ENCODE data around the gene TMEM218. TPM values are rescaled to one million over a fixed set of nuclear protein-coding genes. Genes with fewer than 3 reads are reported as not detected.
"Not testable (repeated sequence)": the region's sequence is repeated elsewhere in the genome, so short reads cannot be mapped to it uniquely, and the experiment has no call there.

Gene TMEM218
- total RNA-seq, 1 experiment from 2014 or later, result 33.2 TPM

DNA sequence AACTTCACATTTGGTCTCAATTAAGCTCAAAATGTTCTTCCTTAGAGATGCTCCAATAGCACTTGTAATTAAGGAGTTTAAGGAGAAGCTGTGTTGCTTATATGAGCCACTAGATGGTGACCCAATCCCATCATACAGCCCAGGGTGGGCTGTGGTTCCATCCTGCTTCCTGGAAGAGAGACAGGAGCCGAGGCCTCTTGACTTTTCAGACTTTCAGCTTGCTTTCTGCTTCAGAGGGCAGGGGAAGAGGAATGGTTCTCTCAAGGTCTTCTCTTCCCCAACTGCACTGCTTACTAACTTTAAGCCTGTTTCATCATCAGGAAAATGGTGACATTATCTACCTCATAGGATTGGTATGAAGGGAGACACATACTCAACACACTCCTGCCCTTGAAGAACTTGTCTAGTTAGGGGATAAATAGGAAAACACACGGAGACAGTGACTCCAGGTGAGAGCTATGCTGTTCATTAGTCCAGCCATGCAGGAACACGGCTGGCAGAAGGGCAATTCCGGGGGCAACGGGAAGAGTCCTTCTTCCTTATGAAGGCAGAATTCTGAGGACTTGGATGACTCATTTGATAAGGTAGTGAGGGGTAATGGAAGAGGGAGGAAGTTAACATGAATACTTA lies 20.1 kb downstream of the TMEM218 start:
- peak; percentile 21 for DNase-seq (ENCODE audit: extremely low read depth, low read depth)

DNA sequence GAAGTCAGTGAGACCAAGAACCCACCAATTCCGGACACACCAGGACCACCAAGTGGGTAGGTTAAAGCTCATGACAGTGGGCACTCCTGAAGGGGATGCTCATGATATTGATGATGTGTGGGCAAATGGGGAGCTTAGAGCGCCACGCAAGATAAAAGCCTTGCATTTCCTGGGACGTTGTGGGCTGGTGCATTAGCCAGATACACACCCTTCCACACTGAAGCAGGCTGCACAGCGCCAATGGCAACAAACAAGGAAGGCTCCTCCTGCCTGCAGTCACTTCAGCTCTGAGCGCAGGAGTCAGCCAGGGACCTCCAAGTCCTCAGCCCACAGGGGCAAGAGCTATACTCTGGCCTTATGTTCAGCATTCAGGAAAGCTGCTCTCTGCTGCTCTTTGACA lies 20.6 kb downstream of the TMEM218 start:
- DNase-seq (ENCODE audit: extremely low read depth, low read depth), result no peak

DNA sequence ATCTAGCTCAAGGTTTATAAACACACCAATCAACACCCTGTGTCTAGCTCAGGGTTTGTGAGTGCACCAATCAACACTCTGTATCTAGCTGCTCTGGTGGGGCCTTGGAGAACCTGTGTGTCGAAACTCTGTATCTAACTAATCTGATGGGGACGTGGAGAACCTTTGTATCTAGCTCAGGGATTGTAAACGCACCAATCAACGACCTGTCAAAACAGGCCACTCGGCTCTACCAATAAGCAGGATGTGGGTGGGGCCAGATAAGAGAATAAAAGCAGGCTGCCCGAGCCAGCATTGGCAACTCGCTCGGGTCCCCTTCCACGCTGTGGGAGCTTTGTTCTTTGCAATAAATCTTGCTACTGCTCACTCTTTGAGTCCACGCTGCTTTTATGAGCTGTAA lies 21.3 kb downstream of the TMEM218 start:
- not testable (repeated sequence) for DNase-seq (ENCODE audit: extremely low read depth, low read depth)

DNA sequence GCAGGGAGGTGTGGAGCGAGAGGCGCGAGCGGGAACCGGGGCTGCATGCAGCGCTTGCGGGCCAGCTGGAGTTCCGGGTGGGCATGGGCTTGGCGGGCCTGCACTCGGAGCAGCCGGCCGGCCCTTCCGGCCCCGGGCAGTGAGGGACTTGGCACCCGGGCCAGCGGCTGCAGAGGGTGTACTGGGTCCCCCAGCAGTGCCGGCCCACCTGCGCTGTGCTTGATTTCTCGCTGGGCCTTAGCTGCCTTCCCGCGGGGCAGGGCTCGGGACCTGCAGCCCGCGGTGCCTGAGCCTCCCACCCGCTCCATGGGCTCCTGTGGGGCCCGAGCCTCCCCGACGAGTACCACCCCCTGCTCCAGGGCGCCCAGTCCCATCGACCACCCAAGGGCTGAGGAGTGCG lies 21.9 kb downstream of the TMEM218 start:
- DNase-seq (ENCODE audit: extremely low read depth, low read depth), result not testable (repeated sequence)

DNA sequence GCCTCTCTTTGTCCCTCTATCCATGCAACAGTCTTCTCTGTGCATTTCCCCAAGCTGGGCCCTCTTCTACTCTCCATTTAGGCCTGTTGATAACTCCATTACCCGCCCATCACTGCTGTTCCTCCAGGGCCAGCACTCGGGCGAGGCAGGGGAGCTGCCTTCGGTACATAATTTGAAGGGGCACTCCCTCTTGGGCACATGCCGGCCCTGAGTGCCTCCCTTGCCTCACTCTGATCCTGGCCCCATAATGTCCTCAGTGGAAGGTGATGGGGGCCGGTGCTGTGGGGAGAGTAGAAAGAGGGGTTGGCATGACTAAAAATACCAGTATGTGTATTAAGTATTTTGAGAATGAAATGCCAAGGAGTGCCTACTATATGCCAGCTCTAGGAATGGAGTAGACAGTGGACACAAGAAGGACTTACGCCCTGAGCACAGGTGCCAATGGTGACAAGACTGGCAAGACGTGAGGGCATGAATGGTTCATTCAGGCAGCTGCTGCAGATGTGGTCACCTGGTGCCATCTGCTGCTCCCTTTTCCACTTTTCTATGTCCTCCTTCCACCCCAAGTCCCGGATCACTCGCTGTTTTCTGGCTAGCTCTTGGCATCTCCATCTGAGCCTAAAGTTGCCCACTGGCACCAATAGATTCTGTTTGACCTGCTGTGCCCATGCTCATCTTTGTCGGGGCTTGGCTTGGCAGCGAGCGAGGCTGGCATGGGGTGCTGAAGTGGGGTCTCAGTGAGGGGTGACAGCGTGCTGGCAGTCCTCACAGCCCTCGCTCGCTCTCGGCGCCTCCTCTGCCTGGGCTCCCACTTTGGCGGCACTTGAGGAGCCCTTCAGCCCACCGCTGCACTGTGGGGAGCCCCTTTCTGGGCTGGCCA lies 22.6 kb downstream of the TMEM218 start:
- no peak for DNase-seq (ENCODE audit: extremely low read depth, low read depth)

DNA sequence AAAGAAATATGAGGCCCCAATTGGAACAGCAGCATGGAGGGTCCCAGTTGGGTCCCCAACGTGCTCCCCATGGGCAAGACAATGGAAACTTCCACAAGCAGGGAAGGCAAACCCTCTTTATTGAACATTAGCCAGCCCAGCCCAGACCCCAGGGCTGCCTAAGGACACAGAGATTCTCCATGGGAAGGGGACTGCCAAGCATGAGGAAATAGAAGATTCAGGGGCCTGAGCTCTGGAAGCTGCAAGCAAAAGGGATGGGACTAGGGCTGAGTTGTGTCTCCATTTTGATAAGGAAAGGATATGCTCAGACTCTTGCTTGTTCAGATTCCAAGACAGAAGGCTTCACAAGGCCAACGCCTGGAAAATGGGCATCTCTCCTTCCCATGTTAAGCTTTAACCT lies 23.3 kb downstream of the TMEM218 start:
- DNase-seq (ENCODE audit: extremely low read depth, low read depth), result no peak

DNA sequence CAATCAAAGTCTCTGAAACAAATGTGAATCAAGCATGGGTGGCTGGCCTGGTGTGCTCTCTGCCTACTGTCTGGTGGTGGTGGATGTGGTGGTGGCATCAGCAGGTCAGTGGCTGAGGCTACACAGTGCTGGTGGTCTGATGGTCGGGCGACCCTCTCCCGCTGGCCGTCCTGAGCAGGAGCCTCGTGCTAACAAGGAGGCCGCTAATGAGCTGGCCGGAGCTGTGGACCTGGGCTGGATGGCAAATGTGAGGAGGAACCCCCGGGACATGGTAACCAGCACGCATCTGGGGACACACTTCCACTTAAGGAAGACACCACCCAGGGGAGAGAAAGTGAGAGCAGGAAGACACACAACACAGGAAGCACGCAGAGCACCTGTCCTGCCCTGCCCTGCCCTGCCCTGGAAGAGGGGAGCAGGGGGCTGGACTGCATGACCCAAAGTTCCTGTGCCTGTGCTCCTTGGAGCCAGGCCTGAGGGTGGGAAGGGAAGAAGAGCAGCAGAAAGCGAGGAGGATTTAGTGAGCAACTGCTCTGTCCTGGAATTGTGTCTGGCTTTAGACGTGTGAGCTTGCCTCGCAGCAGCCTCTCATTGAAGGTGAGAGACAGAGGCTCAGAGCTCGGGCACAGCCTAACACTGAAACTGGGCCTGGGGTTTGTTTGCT lies 24.7 kb downstream of the TMEM218 start:
- DNase-seq (ENCODE audit: extremely low read depth, low read depth), result no peak

DNA sequence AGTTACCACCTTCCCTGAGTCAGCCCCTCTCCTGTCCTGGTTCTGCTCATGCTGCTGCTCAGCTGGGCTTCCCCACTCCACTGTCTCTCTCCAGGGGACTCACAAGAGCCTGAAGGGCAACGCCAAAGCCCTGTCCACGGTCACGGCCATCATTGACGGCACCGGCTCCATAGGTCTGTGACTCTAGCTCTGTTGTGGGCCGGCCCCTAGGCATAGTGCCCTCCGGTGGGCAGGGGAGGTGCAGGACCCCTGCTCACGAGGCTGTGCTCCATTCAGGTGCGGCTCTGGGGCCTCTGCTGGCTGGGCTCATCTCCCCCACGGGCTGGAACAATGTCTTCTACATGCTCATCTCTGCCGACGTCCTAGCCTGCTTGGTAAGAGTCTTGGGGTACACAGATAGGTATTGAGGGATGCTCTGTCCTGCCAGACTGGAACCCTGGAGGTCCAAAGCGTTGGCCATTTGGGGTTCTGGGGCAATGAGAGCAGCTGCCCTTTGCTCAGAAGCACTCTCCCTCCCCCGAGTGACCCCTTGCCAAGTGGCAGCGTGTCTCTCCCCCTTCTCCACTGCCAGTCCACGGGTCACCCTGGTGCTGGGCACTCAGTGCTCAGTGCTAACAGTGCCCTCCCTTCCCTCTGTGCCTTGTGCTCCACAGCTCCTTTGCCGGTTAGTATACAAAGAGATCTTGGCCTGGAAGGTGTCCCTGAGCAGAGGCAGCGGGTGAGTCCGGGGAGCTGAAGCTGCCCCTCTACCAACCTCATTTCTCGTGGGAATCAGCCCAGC lies 25.9 kb downstream of the TMEM218 start:
- DNase-seq (ENCODE audit: extremely low read depth, low read depth), result no peak

DNA sequence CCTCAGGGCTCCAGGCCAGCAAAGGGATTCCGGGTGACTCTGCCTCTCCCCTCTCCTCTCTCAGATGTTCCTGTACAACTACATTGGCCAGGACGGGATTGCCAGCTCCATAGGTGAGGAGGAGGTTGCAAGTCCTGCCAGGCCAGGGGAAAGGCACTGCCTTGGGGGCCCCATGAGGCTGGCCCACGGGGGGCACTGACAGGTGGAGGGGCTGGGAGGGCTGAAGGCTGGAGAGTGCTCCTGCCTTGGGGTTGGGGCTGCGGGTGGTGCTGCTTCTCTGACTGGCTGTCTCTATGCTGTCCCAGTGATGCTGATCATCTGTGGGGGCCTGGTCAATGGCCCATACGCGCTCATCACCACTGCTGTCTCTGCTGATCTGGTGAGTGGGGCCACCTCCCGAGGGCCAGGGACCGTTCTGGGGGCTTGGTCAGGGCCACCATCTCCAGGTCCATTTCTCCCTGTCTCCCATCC lies 26.6 kb downstream of the TMEM218 start:
- no peak for DNase-seq (ENCODE audit: extremely low read depth, low read depth)

DNA sequence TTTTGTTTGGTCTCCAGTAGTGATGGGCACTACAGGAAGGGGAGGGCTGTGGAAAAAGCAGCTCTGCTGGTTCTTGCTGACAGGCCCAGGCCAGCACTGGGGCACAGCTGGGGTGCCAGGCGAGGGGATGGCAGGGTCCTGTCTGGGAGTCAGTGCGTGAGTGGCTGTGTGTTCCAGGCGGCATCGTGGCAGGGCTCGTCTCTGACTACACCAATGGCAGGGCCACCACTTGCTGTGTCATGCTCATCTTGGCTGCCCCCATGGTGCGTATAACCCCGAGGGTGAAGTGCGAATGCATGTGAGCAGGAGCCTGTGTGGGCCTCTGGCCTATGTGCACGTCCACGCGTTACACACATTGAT lies 27.4 kb downstream of the TMEM218 start:
- DNase-seq (ENCODE audit: extremely low read depth, low read depth), result no peak

DNA sequence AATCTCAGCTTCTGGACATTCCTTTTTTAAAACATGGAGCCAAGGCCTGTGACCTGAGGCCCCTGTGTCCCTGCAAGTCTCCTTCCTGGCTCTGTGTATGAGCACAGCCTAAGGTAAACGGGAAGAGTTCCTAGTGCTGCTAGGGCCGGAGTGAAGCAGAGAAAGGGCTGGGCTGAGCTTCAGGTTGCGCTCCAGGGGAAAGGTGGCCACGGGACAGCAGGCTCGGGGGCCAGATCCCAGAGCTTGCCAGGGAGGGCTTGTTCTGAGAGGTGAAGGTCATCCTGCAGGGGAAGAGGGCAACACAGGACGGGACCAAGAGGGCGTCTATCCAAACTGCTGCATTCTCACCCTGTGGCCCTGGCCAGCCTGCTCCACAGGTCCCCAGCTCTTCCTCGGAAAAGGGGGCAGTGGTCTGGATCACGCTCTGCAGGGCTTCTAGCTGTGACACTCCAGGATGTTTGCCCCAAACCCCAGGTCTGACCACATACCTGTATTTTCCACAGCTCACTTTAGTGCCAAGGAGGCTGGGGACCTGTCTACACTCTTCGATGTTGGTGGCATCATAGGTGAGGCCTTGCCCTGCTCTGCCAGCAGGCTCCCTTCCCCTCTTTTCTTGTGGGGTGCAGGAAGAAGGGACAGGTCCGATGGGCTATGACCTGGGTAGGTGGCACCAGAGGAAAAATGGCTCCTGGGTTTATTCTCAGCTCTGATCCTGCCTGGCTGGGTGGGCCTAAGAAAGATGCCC lies 27.9 kb downstream of the TMEM218 start:
- no peak for DNase-seq (ENCODE audit: extremely low read depth, low read depth)

DNA sequence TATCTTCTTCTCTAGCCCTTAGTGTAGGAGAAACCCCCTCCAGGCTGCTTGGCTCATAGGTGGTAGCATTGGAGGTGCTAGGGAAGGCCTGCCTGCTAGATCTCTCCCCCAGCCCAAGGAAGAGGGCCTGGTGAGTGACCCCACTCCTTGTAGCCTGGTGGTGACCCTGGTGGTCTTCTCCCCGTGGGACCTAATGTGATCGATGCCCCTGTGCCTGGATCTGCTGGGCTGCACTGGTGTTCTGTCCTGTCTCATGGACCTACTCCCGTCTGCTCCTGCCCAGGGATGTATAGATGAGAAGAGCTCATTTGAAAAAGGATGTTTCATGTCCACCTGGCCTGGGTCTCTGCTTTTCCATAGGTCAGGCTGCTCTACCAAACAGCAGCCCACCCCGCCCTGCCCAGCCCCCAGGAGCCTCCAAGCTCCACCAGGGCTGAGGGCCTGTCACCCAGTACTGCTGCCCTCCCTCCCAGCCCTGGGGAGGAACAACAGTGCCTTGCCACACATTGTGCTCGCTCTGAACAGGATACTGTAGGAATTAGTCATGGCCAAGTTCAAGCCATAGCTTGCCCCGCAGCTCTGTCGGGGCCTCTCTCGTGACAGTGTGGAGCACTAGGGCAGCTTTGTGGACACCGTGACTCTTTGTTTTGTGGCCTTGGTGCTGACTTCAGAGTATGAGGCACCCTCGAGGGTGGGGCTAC lies 28.7 kb downstream of the TMEM218 start:
- no peak for DNase-seq (ENCODE audit: extremely low read depth, low read depth)

DNA sequence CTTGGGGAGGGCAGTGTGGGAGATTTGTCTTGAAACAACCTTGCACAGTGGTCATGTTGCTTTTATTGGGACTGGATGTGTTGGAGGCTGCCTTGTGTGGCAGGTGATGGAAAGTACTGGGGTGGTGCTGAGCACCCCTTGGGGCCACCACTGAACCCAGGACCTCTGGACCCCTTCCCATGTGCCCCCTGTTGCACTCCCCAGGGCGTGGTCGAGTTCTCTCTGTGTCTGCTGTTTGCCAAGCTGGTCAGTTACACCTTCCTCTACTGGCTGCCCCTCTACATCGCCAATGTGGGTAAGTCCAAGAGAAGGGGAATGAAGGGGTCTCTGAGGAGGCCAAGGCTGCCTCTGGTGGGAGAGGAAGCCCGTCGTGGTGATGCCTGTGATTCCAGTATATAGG lies 29.4 kb downstream of the TMEM218 start:
- no peak for DNase-seq (ENCODE audit: extremely low read depth, low read depth)

DNA sequence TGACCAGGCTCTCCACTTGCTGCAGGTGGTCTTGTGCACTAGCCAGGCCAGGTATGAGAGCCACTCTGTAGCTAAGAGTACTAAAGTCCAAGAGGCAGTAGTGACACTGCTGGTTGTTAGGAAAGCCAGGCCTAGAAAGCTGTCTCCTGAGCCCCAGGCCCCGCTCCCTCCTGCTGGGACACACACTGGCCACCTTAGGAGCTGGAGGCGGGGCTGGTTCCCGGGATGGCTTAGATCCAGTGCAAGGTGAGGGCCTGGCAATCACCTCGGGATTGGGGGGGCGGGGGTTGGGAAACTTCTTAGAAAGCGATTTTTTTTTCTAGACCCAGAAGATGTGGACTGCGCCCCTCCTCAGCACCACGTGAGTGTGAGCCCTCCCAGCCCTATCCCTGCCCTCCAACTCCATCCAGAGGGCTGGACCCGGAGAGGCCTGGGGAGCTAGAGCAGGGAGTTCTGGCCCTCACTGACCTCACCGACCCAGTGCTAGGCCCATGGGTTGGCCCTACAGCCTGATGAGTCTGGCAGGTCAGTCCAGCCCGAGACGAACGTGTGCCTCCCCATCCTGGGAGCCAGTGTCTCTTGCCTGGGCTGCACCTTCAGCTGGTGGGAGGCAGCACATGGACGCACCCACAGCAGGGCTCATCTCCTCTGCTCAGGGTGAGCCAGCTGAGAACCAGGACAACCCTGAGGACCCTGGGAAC lies 30.2 kb downstream of the TMEM218 start:
- DNase-seq (ENCODE audit: extremely low read depth, low read depth), result no peak

DNA sequence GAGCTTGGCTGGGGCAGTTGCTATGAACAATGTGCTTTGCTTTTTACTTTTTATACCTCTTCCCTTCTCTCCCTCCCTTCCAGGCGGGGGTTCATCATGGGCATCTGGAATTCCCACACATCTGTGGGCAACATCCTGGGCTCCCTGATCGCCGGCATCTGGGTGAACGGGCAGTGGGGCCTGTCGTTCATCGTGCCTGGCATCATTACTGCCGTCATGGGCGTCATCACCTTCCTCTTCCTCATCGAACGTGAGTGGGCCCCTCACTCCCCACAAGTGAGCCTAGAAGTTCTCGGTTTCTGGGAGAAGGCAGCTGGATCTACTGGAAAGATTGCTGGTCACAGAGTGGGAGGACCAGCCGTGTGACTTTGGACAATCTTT lies 30.9 kb downstream of the TMEM218 start:
- no peak for DNase-seq (ENCODE audit: extremely low read depth, low read depth)

DNA sequence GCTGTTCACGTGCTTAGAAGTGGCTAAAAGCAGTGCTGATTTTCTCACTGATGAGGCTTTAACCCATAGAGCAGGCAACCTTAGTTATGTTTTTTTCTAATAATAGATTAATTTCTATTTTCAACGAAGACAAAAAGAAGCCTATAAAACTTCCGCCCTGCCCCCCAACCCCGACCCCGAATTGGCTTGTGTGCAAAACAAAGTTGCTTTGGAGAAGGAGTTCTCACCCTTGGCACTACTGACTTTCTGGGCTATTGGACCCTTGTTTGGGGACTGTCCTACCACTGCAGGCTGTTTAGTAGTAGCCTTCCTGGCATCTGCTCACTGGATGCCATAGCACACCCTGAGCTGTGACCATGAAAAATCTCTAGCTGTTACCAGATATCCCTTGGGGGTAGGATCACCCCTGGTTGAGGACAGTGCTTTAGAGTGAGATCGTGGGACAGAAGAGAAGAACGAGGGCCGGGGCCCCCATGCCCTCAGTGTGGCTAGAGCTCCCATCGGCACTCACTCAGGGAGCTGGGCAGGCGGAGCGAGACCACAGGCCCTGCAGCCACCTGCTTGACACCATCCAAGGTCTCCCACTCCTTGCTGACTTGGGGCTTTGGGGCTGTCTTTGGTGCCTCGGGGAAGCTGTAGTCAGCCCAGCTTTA lies 31.4 kb downstream of the TMEM218 start:
- DNase-seq (ENCODE audit: extremely low read depth, low read depth), result no peak

DNA sequence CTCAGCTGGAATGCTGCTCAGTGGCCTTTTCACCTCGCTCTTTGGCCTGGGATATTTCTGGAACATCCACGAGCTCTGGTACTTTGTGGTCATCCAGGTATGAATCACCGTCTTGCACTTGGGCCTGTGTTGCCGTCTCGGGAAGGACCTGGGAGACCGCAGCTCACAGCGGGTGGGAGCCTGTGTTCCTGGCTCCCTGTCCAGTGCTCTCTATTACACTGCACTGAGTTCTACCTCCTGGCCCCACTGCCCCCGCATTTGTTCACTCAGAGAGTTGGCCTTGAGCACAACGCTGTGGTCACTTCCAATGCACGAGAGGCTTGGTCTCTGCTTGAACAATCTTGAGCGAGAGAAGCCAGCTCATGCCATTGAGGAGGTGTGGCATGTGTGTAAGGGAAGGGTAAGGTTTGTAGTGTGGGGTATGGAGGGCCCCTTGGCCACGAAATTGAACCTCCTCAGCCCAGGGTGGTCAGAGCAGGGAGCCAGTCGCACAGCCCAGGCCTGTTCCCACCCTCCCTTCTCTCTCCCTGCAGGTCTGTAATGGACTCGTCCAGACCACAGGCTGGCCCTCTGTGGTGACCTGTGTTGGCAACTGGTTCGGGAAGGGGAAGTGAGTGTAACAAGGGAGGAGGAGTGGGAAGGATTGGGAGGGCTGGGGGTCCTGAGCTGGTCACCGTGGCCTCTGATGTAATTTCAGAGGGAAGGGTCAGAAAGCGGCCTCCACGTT lies 32.1 kb downstream of the TMEM218 start:
- no peak for DNase-seq (ENCODE audit: extremely low read depth, low read depth)

Measured in NCI-H460 (cell line).